HepG2 (cell line): ENCODE results near the gene DYNLL2. TPM values are rescaled to one million over a fixed set of nuclear protein-coding genes. Genes with fewer than 3 reads are reported as not detected.

Experiments used
- ARNT2 ChIP-seq: sonication (generic); formaldehyde crosslinking; IDR thresholded peaks from 2 replicates; pipeline ENCODE4 v1.8.0; 2022; ENCODE audit warnings: mild to moderate bottlenecking, low read depth, missing genetic modification reagents, moderate library complexity
- ATF3 ChIP-seq: sonication (generic); formaldehyde crosslinking; IDR thresholded peaks from 2 replicates; pipeline ENCODE4 v1.4.0; 2020; ENCODE audit warnings: missing genetic modification reagents
- CBFB ChIP-seq: sonication (generic); formaldehyde crosslinking; IDR thresholded peaks from 2 replicates; pipeline ENCODE4 v1.4.0; 2020; ENCODE audit warnings: missing genetic modification reagents
- CSRNP2 ChIP-seq: sonication (generic); formaldehyde crosslinking; conservative IDR thresholded peaks from 2 replicates; pipeline ENCODE4 v1.8.0; 2022; ENCODE audit warnings: low read depth, missing genetic modification reagents
- ETV6 ChIP-seq: sonication (generic); formaldehyde crosslinking; conservative IDR thresholded peaks from 2 replicates; pipeline ENCODE4 v1.4.0; 2020; ENCODE audit warnings: missing genetic modification reagents
- FOSL2 ChIP-seq: sonication (generic); formaldehyde crosslinking; IDR thresholded peaks from 2 replicates; pipeline ENCODE4 v1.4.0; 2020; ENCODE audit warnings: missing genetic modification reagents
- GABPB1 ChIP-seq: IDR thresholded peaks from 2 replicates; pipeline ENCODE4 v1.6.1; 2016; ENCODE audit warnings: mild to moderate bottlenecking, missing genetic modification reagents, moderate library complexity, missing compliant biosample characterization
- TOE1 ChIP-seq: sonication (generic); formaldehyde crosslinking; IDR thresholded peaks from 2 replicates; pipeline ENCODE4 v1.4.0; 2020; ENCODE audit warnings: mild to moderate bottlenecking, missing genetic modification reagents
- ZNF446 ChIP-seq: sonication (generic); formaldehyde crosslinking; IDR thresholded peaks from 2 replicates; pipeline ENCODE4 v1.5.0; 2020; ENCODE audit warnings: mild to moderate bottlenecking, missing genetic modification reagents
- ZNF574 ChIP-seq: sonication (generic); formaldehyde crosslinking; IDR thresholded peaks from 2 replicates; pipeline ENCODE4 v1.4.0; 2020; ENCODE audit warnings: missing genetic modification reagents
- ZSCAN25 ChIP-seq: sonication (generic); formaldehyde crosslinking; IDR thresholded peaks from 2 replicates; pipeline ENCODE4 v1.8.0; 2022; ENCODE audit warnings: mild to moderate bottlenecking, missing genetic modification reagents
- polyA plus RNA-seq, 8 experiments: library from polyadenylated mRNA; depleted of rRNA in 3 of 8; stranded (reverse) in 7 of 8; unstranded in 1 of 8; fragments of >200 nt; fragmentation: Illumina TruSeq in 4 of 8; extraction: Trizol in 4 of 8; gene quantifications; 2 replicates each; pipeline versions ENCODE4 v1.2.1 to v1.2.3, GENCODE V29; 2011 to 2016; ENCODE audit warnings: low read depth in 4 of 8, missing spikeins in 1 of 8, mixed read lengths in 1 of 8; ENCODE audit not compliant: insufficient read depth in 1 of 8
- total RNA-seq, 5 experiments: library from RNA; depleted of rRNA; stranded (reverse); fragments of >200 nt; fragmentation: Illumina TruSeq; extraction: Trizol; gene quantifications; 2 replicates each; pipeline ENCODE4 v1.2.3, GENCODE V29; 2016; ENCODE audit warnings: low read depth in 1 of 5
- TF ChIP-seq, protein P1 (sequence below): sonication (generic); formaldehyde crosslinking; IDR thresholded peaks from 2 replicates; pipeline ENCODE4 v1.8.1; 2023; ENCODE audit warnings: mild to moderate bottlenecking, moderate library complexity, missing genetic modification reagents
- TF ChIP-seq, protein P2 (sequence below), 2 experiments: IDR thresholded peaks; 2 replicates each; pipeline ENCODE4 v1.6.1; 2011 to 2012; ENCODE audit warnings: low read length in 2 of 2, borderline replicate concordance in 1 of 2, low read depth in 1 of 2, mild to moderate bottlenecking in 1 of 2, moderate library complexity in 1 of 2
- TF ChIP-seq, protein P3 (sequence below): sonication (generic); formaldehyde crosslinking; IDR thresholded peaks from 2 replicates; pipeline ENCODE4 v1.8.0; 2022; ENCODE audit warnings: missing genetic modification reagents, mild to moderate bottlenecking, borderline replicate concordance
- TF ChIP-seq, protein P4 (sequence below): sonication (generic); formaldehyde crosslinking; IDR thresholded peaks from 2 replicates; pipeline ENCODE4 v1.4.0; 2020; ENCODE audit warnings: missing genetic modification reagents

DYNLL2 gene
- total and polyA plus RNA-seq, 2 of the 13 experiments (the other 11 are each of a cell fraction or from before 2014, with no cell fraction given): 9.5 to 29.0 TPM

DNA sequence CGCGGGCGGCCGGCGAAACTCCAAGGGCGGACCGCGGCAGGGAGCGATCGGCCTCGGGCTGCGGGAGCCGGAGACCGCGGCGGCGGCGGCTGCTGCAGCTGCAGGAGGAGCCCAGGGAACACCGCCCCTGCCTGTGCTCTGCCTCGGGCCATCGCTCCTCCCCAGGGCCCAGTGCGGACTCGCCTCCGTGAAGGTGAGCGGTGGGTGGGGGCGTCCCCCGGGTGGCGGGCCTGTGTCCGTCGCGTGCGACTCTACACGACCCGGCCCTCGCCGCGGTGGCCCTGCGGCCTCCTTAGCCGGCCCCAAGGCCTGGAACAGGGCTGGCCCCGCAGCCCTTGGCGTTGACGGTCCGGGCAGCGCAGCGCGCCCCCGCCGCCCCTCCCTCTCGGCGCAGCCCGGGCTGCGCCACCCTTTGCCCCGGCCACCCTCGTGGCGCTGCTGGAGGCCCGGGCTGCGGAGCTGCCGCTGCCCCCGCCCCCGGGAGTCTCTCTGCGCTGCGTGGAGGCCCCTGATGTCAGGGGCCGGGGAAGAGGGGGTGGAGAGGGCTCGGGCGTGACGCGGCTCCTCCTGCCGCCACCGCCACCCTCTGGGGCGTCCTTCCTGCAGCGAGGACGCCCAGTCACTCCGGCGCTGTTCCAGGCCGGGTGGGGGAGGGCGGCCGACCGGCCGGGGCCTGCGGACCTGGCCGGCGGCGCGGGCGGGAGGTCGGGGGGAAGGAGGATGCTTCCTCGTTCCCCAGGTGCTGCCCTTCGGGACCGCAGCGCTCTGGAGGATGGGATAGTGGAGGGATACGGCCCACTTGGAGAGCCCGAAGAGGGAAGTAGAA lies 485 bp downstream of the DYNLL2 start (continued):
- TF ChIP-seq, protein P1, sequence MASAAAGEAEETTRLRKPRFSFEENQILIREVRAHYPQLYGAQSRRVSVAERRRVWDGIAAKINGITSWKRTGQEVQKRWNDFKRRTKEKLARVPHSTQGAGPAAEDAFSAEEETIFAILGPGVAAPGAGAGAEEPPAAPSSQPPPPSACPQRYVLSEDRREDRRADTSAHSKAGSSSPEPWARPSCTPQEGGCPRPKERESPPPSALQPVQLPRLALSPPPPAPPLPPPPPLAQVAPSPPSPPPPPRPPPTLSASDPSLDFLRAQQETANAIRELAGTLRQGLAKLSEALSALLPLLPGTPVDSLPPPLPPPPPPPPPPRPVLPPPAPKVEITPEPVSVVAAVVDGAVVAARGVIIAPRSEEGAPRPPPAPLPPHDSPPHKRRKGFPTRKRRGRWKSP (CRISPR knock-in tag): peak; percentile 97
- TF ChIP-seq ATF3 (CRISPR knock-in tag) (0 out of 2 replicates have a peak, but pooled peaks have one; percentile 11), ZSCAN25 (CRISPR knock-in tag) (peak; percentile 26; the same call in 1 of the 2 replicates), ARNT2 (CRISPR knock-in tag) (0 out of 2 replicates have a peak, but pooled peaks have one; percentile 22), FOSL2 (no peak), CBFB (CRISPR knock-in tag) (0 out of 2 replicates have a peak, but pooled peaks have one; percentile 20), TOE1 (CRISPR knock-in tag) (no peak), ZNF446 (CRISPR knock-in tag) (no peak), CSRNP2 (CRISPR knock-in tag) (no peak), ETV6 (CRISPR knock-in tag) (peak; percentile 1; the same call in 1 of the 2 replicates), ZNF574 (CRISPR knock-in tag) (peak; percentile 63), GABPB1 (peak; percentile 42; the same call in 1 of the 2 replicates)
- TF ChIP-seq, protein P2, sequence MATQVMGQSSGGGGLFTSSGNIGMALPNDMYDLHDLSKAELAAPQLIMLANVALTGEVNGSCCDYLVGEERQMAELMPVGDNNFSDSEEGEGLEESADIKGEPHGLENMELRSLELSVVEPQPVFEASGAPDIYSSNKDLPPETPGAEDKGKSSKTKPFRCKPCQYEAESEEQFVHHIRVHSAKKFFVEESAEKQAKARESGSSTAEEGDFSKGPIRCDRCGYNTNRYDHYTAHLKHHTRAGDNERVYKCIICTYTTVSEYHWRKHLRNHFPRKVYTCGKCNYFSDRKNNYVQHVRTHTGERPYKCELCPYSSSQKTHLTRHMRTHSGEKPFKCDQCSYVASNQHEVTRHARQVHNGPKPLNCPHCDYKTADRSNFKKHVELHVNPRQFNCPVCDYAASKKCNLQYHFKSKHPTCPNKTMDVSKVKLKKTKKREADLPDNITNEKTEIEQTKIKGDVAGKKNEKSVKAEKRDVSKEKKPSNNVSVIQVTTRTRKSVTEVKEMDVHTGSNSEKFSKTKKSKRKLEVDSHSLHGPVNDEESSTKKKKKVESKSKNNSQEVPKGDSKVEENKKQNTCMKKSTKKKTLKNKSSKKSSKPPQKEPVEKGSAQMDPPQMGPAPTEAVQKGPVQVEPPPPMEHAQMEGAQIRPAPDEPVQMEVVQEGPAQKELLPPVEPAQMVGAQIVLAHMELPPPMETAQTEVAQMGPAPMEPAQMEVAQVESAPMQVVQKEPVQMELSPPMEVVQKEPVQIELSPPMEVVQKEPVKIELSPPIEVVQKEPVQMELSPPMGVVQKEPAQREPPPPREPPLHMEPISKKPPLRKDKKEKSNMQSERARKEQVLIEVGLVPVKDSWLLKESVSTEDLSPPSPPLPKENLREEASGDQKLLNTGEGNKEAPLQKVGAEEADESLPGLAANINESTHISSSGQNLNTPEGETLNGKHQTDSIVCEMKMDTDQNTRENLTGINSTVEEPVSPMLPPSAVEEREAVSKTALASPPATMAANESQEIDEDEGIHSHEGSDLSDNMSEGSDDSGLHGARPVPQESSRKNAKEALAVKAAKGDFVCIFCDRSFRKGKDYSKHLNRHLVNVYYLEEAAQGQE (IDR thresholded peaks at IDR 0.05; ENCODE audit: borderline replicate concordance in 1 of 2, low read depth in 1 of 2, low read length in 2 of 2): no peak
- TF ChIP-seq, protein P3, sequence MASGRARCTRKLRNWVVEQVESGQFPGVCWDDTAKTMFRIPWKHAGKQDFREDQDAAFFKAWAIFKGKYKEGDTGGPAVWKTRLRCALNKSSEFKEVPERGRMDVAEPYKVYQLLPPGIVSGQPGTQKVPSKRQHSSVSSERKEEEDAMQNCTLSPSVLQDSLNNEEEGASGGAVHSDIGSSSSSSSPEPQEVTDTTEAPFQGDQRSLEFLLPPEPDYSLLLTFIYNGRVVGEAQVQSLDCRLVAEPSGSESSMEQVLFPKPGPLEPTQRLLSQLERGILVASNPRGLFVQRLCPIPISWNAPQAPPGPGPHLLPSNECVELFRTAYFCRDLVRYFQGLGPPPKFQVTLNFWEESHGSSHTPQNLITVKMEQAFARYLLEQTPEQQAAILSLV: 0 out of 2 replicates have a peak, but pooled peaks have one; percentile 26
- TF ChIP-seq, protein P4, sequence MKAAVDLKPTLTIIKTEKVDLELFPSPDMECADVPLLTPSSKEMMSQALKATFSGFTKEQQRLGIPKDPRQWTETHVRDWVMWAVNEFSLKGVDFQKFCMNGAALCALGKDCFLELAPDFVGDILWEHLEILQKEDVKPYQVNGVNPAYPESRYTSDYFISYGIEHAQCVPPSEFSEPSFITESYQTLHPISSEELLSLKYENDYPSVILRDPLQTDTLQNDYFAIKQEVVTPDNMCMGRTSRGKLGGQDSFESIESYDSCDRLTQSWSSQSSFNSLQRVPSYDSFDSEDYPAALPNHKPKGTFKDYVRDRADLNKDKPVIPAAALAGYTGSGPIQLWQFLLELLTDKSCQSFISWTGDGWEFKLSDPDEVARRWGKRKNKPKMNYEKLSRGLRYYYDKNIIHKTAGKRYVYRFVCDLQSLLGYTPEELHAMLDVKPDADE: peak; percentile 52; the same call in 1 of the 2 replicates
